ENCODE measurements around the gene OSCAR.

- TF ChIP-seq, protein P1, sequence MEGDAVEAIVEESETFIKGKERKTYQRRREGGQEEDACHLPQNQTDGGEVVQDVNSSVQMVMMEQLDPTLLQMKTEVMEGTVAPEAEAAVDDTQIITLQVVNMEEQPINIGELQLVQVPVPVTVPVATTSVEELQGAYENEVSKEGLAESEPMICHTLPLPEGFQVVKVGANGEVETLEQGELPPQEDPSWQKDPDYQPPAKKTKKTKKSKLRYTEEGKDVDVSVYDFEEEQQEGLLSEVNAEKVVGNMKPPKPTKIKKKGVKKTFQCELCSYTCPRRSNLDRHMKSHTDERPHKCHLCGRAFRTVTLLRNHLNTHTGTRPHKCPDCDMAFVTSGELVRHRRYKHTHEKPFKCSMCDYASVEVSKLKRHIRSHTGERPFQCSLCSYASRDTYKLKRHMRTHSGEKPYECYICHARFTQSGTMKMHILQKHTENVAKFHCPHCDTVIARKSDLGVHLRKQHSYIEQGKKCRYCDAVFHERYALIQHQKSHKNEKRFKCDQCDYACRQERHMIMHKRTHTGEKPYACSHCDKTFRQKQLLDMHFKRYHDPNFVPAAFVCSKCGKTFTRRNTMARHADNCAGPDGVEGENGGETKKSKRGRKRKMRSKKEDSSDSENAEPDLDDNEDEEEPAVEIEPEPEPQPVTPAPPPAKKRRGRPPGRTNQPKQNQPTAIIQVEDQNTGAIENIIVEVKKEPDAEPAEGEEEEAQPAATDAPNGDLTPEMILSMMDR (IDR thresholded peaks at IDR 0.05) = no peak
- TF ChIP-seq POLR2A (IDR thresholded peaks at IDR 0.05) = peak in 1 of 2 donors; percentile 62
Observed at GRCh38 chr19:54137699-54138488, 37.3 kb upstream of the OSCAR start, which contains the start of gene CNOT3.

All from lower leg skin (tissue), 3 donors.